Pancreas (tissue), 10 donors: Measurements from ENCODE around the gene CCR4. TPM values are rescaled to one million over a fixed set of nuclear protein-coding genes. Genes with fewer than 3 reads are reported as not detected.
"Not testable (repeated sequence)": the region's sequence is repeated elsewhere in the genome, so short reads cannot be mapped to it uniquely, and the experiment has no call there.

ENCODE experiments used
- ATAC-seq, 4 donors: fragments of 200-7000 bp; cut with Tn5 transposase; one replicate each; pipeline versions ENCODE4 v1.8.0 to v1.9.1; 2020; ENCODE audit warnings: mild to moderate bottlenecking in 4 of 4, moderate library complexity in 4 of 4
- DNase-seq, 6 donors: peaks; one replicate each; pipeline ENCODE4 v3.0.0-alpha.2; 2020
- FAIRE-seq: peaks from 2 replicates; lab custom pipeline; 2012; peaks lifted over from hg19 to GRCh38; lab: Jason Lieb, UNC
- H3K27ac ChIP-seq, 4 donors: fragments of 200-600 bp; sonication (generic); 1 replicate in 3 of 4; 2 replicates in 1 of 4; pipeline versions ENCODE4 v1.5.0 to v1.8.0; 2020
- H3K27me3 ChIP-seq, 4 donors: fragments of 200-600 bp; one replicate each; pipeline ENCODE4 v1.8.0; 2021
- H3K36me3 ChIP-seq, 3 donors: fragments of 200-600 bp; sonication (generic) in 1 of 3; one replicate each; pipeline versions ENCODE4 v1.5.0 to v1.8.0; 2020 to 2021
- H3K4me1 ChIP-seq, 3 donors: fragments of 200-600 bp; one replicate each; pipeline ENCODE4 v1.8.0; 2021
- H3K4me3 ChIP-seq, 4 donors: fragments of 200-600 bp; sonication (generic) in 2 of 4; one replicate each; pipeline versions ENCODE4 v1.5.0 to v1.8.0; 2020 to 2021
- H3K9me3 ChIP-seq, 4 donors: fragments of 200-600 bp; one replicate each; pipeline ENCODE4 v1.8.0; 2021
- CTCF ChIP-seq, 4 donors: fragments of 200-600 bp; sonication (generic) in 3 of 4; IDR thresholded peaks; one replicate each; pipeline versions ENCODE4 v1.5.0 to v1.8.0; 2021; ENCODE audit warnings: antibody characterized with exemption in 4 of 4
- WGBS, 2 donors: extraction: QIAGEN DNeasy Blood & Tissue Kit; methylation state at CpG; one replicate each; pipeline ENCODE4 v1.1.7; 2013; 5-methylcytosine and 5-hydroxymethylcytosine counted together
- intact Hi-C, 3 donors: fragments of 100-400 bp; cut with DNase I; formaldehyde crosslinking; loops; one replicate each; pipeline versions ENCODE4 v1.11.1 to v1.14.2; 2022
- polyA plus RNA-seq, 2 donors: library from polyadenylated mRNA; stranded (reverse); fragments of 200-250 nt; gene quantifications; one replicate each; pipeline ENCODE4 v1.2.3, GENCODE V29; 2013
- total RNA-seq, 6 donors: library from RNA; stranded (reverse); fragmentation: NEBNext Ultra II Directional in 4 of 6; extraction: Animal tissue kit (Norgen Biotek cat#: 25700) in 4 of 6; gene quantifications; one replicate each; pipeline versions ENCODE4 v1.2.1 to v1.2.4, GENCODE V29; 2021 to 2023
- donor health status: healthy with polysubstance abuse.
- donor health status: DM: no; HTN: no; CAD: no; lungs with moderate emphysema.
- donor health status: DM: no; HTN: no; CAD: no.
- donor health status: control.
- donor health status: control.
- donor health status: Bipolar disorder and iron deficiency.
- donor health status: DM: yes; HTN: yes; CAD: no.
- donor health status: DM: no; HTN: no; CAD: no.
- donor health status: DM: no; HTN: no; CAD: no.
- donor health status: DM: yes; HTN: yes; CAD: no.

The CCR4 gene
- total and polyA plus RNA-seq, 8 donors, result 0.06 to 0.25 (median 0.09) TPM; not detected in 4

GRCh38 chr3:32968166-32968919, 16.9 kb downstream of the CCR4 start:
- Histone ChIP-seq H3K4me1 (no peaks in the 10 kb centered on the region), H3K36me3 (no peaks in the 10 kb centered on the region), H3K4me3 (no peak overlapping the region), H3K9me3 (no peaks in the 10 kb centered on the region), H3K27ac (no peak overlapping the region), H3K27me3 (no peaks in the 10 kb centered on the region)
- ATAC-seq (no peak), DNase-seq (no peak), FAIRE-seq (no peak)
- intact Hi-C loops, result no loop called here
- WGBS, 2 donors, result 87 to 100% methylated on average over 3 of the region's 3 CpGs
- no peak for TF ChIP-seq CTCF (IDR thresholded peaks at IDR 0.05)

- Histone ChIP-seq H3K27ac (no peak overlapping the region), H3K27me3 (no peaks in the 10 kb centered on the region), H3K36me3 (no peaks in the 10 kb centered on the region), H3K9me3 (no peaks in the 10 kb centered on the region), H3K4me3 (no peak overlapping the region), H3K4me1 (no peaks in the 10 kb centered on the region)
- intact Hi-C loops, result no loop called here
- FAIRE-seq, result no peak
- ATAC-seq, result no peak
- WGBS, 2 donors, result 77 to 79% methylated on average over 6 of the region's 6 CpGs
- TF ChIP-seq CTCF (IDR thresholded peaks at IDR 0.05), result no peak
- DNase-seq, result no peak
Observed at GRCh38 chr3:32968920-32969389, 17.5 kb downstream of the CCR4 start.

GRCh38 chr3:32969656-32970055, 18.2 kb downstream of the CCR4 start:
- FAIRE-seq (no peak), ATAC-seq (peak in 1 of 4 donors; percentile 35), DNase-seq (no peak)
- Histone ChIP-seq H3K27ac (no peak overlapping the region), H3K36me3 (no peaks in the 10 kb centered on the region), H3K4me3 (no peak overlapping the region), H3K9me3 (no peaks in the 10 kb centered on the region), H3K27me3 (no peaks in the 10 kb centered on the region), H3K4me1 (no peaks in the 10 kb centered on the region)
- intact Hi-C loops, result no loop called here
- TF ChIP-seq CTCF (IDR thresholded peaks at IDR 0.05), result no peak
- WGBS, 2 donors, result 62 to 65% methylated on average over 4 of the region's 4 CpGs

DNA sequence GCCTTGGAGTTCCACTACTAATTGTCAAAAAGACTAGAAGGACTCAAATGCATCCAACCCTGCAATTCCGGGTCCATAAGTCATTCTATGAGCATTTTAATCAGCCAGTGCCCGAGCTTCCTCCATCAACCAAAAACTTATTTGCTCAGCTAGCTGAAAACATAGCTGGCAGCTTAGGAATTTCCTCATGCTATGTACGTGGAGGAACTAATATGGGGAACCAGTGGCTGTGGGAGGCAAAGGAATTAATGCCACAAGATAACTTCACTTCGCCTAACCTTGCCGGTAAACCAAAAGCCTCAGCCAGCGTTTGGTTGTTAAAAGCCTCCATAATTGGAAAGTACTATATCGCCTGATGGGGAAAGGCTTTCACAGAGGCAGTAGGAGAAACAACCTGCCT, 19.8 kb downstream of the CCR4 start:
- ATAC-seq, H3K4me3 ChIP-seq, H3K27ac ChIP-seq, DNase-seq, FAIRE-seq, H3K9me3 ChIP-seq, H3K27me3 ChIP-seq, H3K4me1 ChIP-seq, H3K36me3 ChIP-seq, intact Hi-C loops: not testable (repeated sequence)
- WGBS, 2 donors, result 86 to 88% methylated on average over 7 of the region's 7 CpGs

DNA sequence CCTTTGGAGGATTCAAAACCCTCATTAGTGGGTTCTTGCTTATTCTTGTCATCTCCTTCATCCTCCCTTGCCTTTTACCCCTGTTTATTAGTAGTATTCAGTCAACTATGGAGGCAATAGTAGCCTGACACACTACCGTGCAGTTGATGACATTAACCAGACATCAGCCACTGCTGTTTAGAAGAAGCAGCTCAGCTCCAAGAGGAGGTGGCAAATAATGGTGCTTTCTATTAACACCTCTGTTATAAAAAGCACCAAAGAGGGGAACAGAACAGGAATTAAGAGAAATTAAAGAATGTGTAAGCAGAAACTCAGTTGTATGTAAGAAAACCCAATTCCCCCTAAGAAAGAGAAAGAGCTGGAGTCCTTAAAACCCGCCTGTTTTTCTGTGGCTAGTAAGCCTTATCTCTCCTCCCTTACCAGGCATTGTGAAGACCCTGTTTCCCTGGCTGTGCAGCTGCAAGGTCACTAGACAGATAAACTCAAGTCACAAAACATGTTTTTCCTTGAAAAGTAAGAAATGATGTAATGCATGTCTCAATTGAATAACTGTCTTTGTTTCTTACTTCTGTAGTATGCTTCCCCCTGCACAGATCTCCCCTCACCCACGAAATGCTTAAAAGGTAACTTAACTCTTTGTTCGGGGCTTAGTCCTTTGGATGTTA, 21.2 kb downstream of the CCR4 start:
- ATAC-seq, result no peak
- no peak overlapping the region for H3K27ac ChIP-seq
- H3K4me3 ChIP-seq, result no peak overlapping the region
- no peak for TF ChIP-seq CTCF (IDR thresholded peaks at IDR 0.05)
- DNase-seq, result no peak
- intact Hi-C loops, result no loop called here
- H3K4me1 ChIP-seq, result no peaks in the 10 kb centered on the region
- no peak for FAIRE-seq
- H3K27me3 ChIP-seq, result no peaks in the 10 kb centered on the region
- H3K36me3 ChIP-seq, result no peaks in the 10 kb centered on the region
- H3K9me3 ChIP-seq, result no peaks in the 10 kb centered on the region
- 76 to 79% methylated on average over 4 of the region's 4 CpGs for whole genome bisulfite sequencing, 2 donors
